Measurements from ENCODE around the gene MCC. TPM values are rescaled to one million over a fixed set of nuclear protein-coding genes. Genes with fewer than 3 reads are reported as not detected.
A peak's percentile ranks its signal among the peaks of the same experiment; 100 is the strongest.

MCC gene
- total and polyA plus RNA-seq, 2 experiments from 2014 or later = 3.4 to 8.8 TPM

GRCh38 chr5:112983363-112983762, 504.9 kb downstream of the MCC start:
- in situ Hi-C loops (cut with MboI) = no loop called here
- no peak for DNase-seq

GRCh38 chr5:112979723-112980122, 508.5 kb downstream of the MCC start:
- H3K79me2 ChIP-seq (ENCODE audit: insufficient read depth) = peaks cover 77% of the 10 kb centered on the region
- H3K36me3 ChIP-seq (ENCODE audit: low read depth) = no peaks in the 10 kb centered on the region
- no peak overlapping the region for H3K27ac ChIP-seq
- peak overlapping the region; percentile 98 for H3K4me3 ChIP-seq
- no peaks in the 10 kb centered on the region for H3K27me3 ChIP-seq (replicated peaks; ENCODE audit: insufficient read depth)
- no peaks in the 10 kb centered on the region for H3K9me3 ChIP-seq (ENCODE audit: low read depth)
- in situ Hi-C loops (cut with MboI) = no loop called here
- peaks cover 27% of the 10 kb centered on the region for H3K4me1 ChIP-seq (ENCODE audit: insufficient read depth)
- no peaks in the 10 kb centered on the region for H3K9me2 ChIP-seq (ENCODE audit: insufficient read depth)
- peaks cover 8% of the 10 kb centered on the region; the same call in 1 of the 2 replicates for H4K20me1 ChIP-seq (ENCODE audit: insufficient read depth)
- DNase-seq = no peak
- TF ChIP-seq EZH2phosphoT487 (IDR thresholded peaks at IDR 0.05; ENCODE audit: insufficient read depth, low read depth) (no peak), EZH2 (IDR thresholded peaks at IDR 0.05; ENCODE audit: insufficient read depth, poor library complexity, severe bottlenecking) (no peak)
- peak overlapping the region; percentile 93 for H3K4me2 ChIP-seq (ENCODE audit: unreplicated experiment)
- peak overlapping the region; percentile 17; the same call in 1 of the 2 replicates for H3K9ac ChIP-seq
- H2AFZ ChIP-seq = no peak overlapping the region
- WGBS, 2 experiments (ENCODE audit: low coverage in 1 of 2, low lambda C conversion rate in 2 of 2, missing lambda C conversion rate in 2 of 2) = 91 to 93% methylated on average over 3 of the region's 3 CpGs
- H3F3A ChIP-seq (ENCODE audit: insufficient read depth) = peaks cover 14% of the 10 kb centered on the region

More at GRCh38 chr5:112983363-112983762, 504.9 kb downstream of the MCC start:
- Histone ChIP-seq H3K79me2 (ENCODE audit: insufficient read depth) (peaks cover 100% of the 10 kb centered on the region), H3K27me3 (replicated peaks; ENCODE audit: insufficient read depth) (no peaks in the 10 kb centered on the region), H3K36me3 (ENCODE audit: low read depth) (no peaks in the 10 kb centered on the region), H3K9me3 (ENCODE audit: low read depth) (no peaks in the 10 kb centered on the region), H3K9ac (no peak overlapping the region), H3K9me2 (ENCODE audit: insufficient read depth) (no peaks in the 10 kb centered on the region), H3F3A (ENCODE audit: insufficient read depth) (peaks cover under 1% of the 10 kb centered on the region; the same call in 1 of the 2 replicates), H4K20me1 (ENCODE audit: insufficient read depth) (peaks cover 8% of the 10 kb centered on the region; the same call in 1 of the 2 replicates), H3K27ac (no peak overlapping the region), H3K4me1 (ENCODE audit: insufficient read depth) (peaks cover 19% of the 10 kb centered on the region), H3K4me2 (ENCODE audit: unreplicated experiment) (no peak overlapping the region), H2AFZ (no peak overlapping the region), H3K4me3 (no peak overlapping the region)
- WGBS, 2 experiments (ENCODE audit: low coverage in 1 of 2, low lambda C conversion rate in 2 of 2, missing lambda C conversion rate in 2 of 2) = 98 to 100% methylated on average over 2 of the region's 2 CpGs
- TF ChIP-seq EZH2phosphoT487 (IDR thresholded peaks at IDR 0.05; ENCODE audit: insufficient read depth, low read depth) (no peak), EZH2 (IDR thresholded peaks at IDR 0.05; ENCODE audit: insufficient read depth, poor library complexity, severe bottlenecking) (no peak)

DNA sequence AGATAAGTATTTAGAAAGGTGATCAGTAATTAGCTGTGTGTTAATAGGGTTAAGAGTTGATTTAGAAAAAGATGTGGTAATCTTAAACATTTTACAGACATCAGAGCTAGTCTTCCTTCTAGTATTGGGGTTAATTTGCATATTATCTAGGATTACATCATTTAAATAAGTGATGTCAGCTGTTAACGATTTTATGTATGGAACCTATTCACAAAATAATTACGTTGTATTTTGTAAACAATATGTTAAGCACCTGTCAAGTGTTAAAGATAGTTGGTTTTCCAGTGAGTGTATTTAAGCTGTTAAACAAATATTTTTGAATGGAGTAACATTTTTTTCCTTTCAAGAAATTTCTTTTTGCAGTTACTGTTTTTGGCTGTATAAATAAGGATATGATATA, 509.4 kb downstream of the MCC start:
- in situ Hi-C loops (cut with MboI) = no loop called here
- WGBS, 2 experiments (ENCODE audit: low coverage in 1 of 2, low lambda C conversion rate in 2 of 2, missing lambda C conversion rate in 2 of 2) = 1 to 5% methylated on average over 2 of the region's 2 CpGs

GRCh38 chr5:112977440-112977861, 510.8 kb downstream of the MCC start:
- in situ Hi-C loops (cut with MboI) = no loop called here
- peaks cover 27% of the 10 kb centered on the region for H3K4me1 ChIP-seq (ENCODE audit: insufficient read depth)
- TF ChIP-seq EZH2phosphoT487 (IDR thresholded peaks at IDR 0.05; ENCODE audit: insufficient read depth, low read depth) (no peak), EZH2 (IDR thresholded peaks at IDR 0.05; ENCODE audit: insufficient read depth, poor library complexity, severe bottlenecking) (no peak)
- peak overlapping the region; percentile 73 for H3K27ac ChIP-seq
- WGBS, 2 experiments (ENCODE audit: low coverage in 1 of 2, low lambda C conversion rate in 2 of 2, missing lambda C conversion rate in 2 of 2) = 0 to 1% methylated on average over 16 of the region's 16 CpGs
- peaks cover 14% of the 10 kb centered on the region for H3F3A ChIP-seq (ENCODE audit: insufficient read depth)
- H3K9ac ChIP-seq = peak overlapping the region; percentile 91
- H4K20me1 ChIP-seq (ENCODE audit: insufficient read depth) = no peaks in the 10 kb centered on the region; the same call in 1 of the 2 replicates
- no peaks in the 10 kb centered on the region for H3K9me3 ChIP-seq (ENCODE audit: low read depth)
- H3K9me2 ChIP-seq (ENCODE audit: insufficient read depth) = no peaks in the 10 kb centered on the region
- peak; percentile 55 for DNase-seq
- H3K27me3 ChIP-seq (replicated peaks; ENCODE audit: insufficient read depth) = no peaks in the 10 kb centered on the region
- H3K36me3 ChIP-seq (ENCODE audit: low read depth) = no peaks in the 10 kb centered on the region
- H3K79me2 ChIP-seq (ENCODE audit: insufficient read depth) = peaks cover 55% of the 10 kb centered on the region
- H2AFZ ChIP-seq = peak overlapping the region; percentile 93
- peak overlapping the region; percentile 98 for H3K4me3 ChIP-seq
- H3K4me2 ChIP-seq (ENCODE audit: unreplicated experiment) = peak overlapping the region; percentile 93

More for the DNA sequence above, 509.4 kb downstream of the MCC start:
- Histone ChIP-seq H3K4me2 (ENCODE audit: unreplicated experiment) (peak overlapping the region; percentile 93), H3K9me2 (ENCODE audit: insufficient read depth) (no peaks in the 10 kb centered on the region), H2AFZ (no peak overlapping the region), H3K27me3 (replicated peaks; ENCODE audit: insufficient read depth) (no peaks in the 10 kb centered on the region), H3K79me2 (ENCODE audit: insufficient read depth) (peaks cover 69% of the 10 kb centered on the region), H3K9ac (peak overlapping the region; percentile 17; the same call in 1 of the 2 replicates), H3K27ac (no peak overlapping the region), H3F3A (ENCODE audit: insufficient read depth) (peaks cover 14% of the 10 kb centered on the region), H4K20me1 (ENCODE audit: insufficient read depth) (peaks cover 8% of the 10 kb centered on the region; the same call in 1 of the 2 replicates), H3K36me3 (ENCODE audit: low read depth) (no peaks in the 10 kb centered on the region), H3K4me1 (ENCODE audit: insufficient read depth) (peaks cover 27% of the 10 kb centered on the region), H3K4me3 (peak overlapping the region; percentile 98), H3K9me3 (ENCODE audit: low read depth) (no peaks in the 10 kb centered on the region)
- no peak for TF ChIP-seq EZH2phosphoT487 (IDR thresholded peaks at IDR 0.05; ENCODE audit: insufficient read depth, low read depth)
- TF ChIP-seq EZH2 (IDR thresholded peaks at IDR 0.05; ENCODE audit: insufficient read depth, poor library complexity, severe bottlenecking) = no peak
- DNase-seq = no peak
